Breast epithelium (tissue), 4 donors: ENCODE results near the gene SIRPD. TPM values are rescaled to one million over a fixed set of nuclear protein-coding genes. Genes with fewer than 3 reads are reported as not detected.

ENCODE experiments used
- DNase-seq, 2 donors: peaks; one replicate each; pipeline ENCODE4 v3.0.0-alpha.2; 2019; ENCODE audit warnings: low spot score in 2 of 2
- H3K27ac ChIP-seq, 2 donors: fragments of 200-600 bp; sonication (generic) in 1 of 2; one replicate each; pipeline ENCODE4 v1.5.1; 2016 to 2019; ENCODE audit warnings: mild to moderate bottlenecking in 1 of 2
- H3K27me3 ChIP-seq, 2 donors: fragments of 200-600 bp; sonication (generic) in 1 of 2; one replicate each; pipeline versions ENCODE4 v1.5.1 to v1.6.0; 2017 to 2019; ENCODE audit warnings: control low read depth in 1 of 2, mild to moderate bottlenecking in 1 of 2
- H3K36me3 ChIP-seq: fragments of 200-600 bp; one replicate; pipeline ENCODE4 v1.5.1; 2019
- H3K4me1 ChIP-seq, 2 donors: fragments of 200-600 bp; sonication (generic); one replicate each; pipeline ENCODE4 v1.5.1; 2016 to 2019; ENCODE audit warnings: control low read depth in 1 of 2
- H3K4me3 ChIP-seq, 3 donors: fragments of 200-600 bp; sonication (generic); 1 replicate in 2 of 3; 2 replicates in 1 of 3; pipeline ENCODE4 v1.5.1; 2016 to 2019; ENCODE audit warnings: mild to moderate bottlenecking in 3 of 3, moderate library complexity in 2 of 3
- H3K9me3 ChIP-seq, 2 donors: fragments of 200-600 bp; sonication (generic) in 1 of 2; one replicate each; pipeline ENCODE4 v1.5.1; 2016 to 2019; ENCODE audit warnings: control low read depth in 1 of 2
- CTCF ChIP-seq, 3 donors: fragments of 450-650 bp; IDR thresholded peaks; one replicate each; pipeline ENCODE4 v1.5.1; 2016 to 2017; ENCODE audit warnings: antibody characterized with exemption in 3 of 3, mild to moderate bottlenecking in 3 of 3, moderate library complexity in 3 of 3
- POLR2A ChIP-seq: fragments of 450-650 bp; IDR thresholded peaks from one replicate; pipeline ENCODE4 v1.6.1; 2016; ENCODE audit warnings: antibody characterized with exemption, mild to moderate bottlenecking, moderate library complexity
- POLR2AphosphoS5 ChIP-seq, 3 donors: sonication (generic); formaldehyde crosslinking; IDR thresholded peaks; one replicate each; pipeline ENCODE4 v1.6.1; 2017; ENCODE audit warnings: antibody characterized with exemption in 3 of 3
- intact Hi-C: fragments of 100-400 bp; cut with DNase I; formaldehyde crosslinking; loops from one replicate; pipeline ENCODE4 v1.15.1; 2023; ENCODE audit warnings: low total_unique reads
- total RNA-seq, 3 donors: library from RNA; depleted of rRNA; stranded (reverse); fragments of >200 nt; gene quantifications; one replicate each; pipeline ENCODE4 v1.1.0, GENCODE V29; 2016

Gene SIRPD
- not detected for total RNA-seq

- intact Hi-C loops: no loop called here
- H3K27me3 ChIP-seq: no peaks in the 10 kb centered on the region
- H3K9me3 ChIP-seq: peaks cover 0 to 12% of the 10 kb centered on the region in 2 donors
- no peaks in the 10 kb centered on the region for H3K4me1 ChIP-seq
- no peak within 1 kb of the TSS for H3K27ac ChIP-seq
- no peak for DNase-seq
- no peak for TF ChIP-seq CTCF (IDR thresholded peaks at IDR 0.05)
- TF ChIP-seq POLR2AphosphoS5 (IDR thresholded peaks at IDR 0.05): no peak
- TF ChIP-seq POLR2A: no peak
- H3K4me3 ChIP-seq: no peak within 1 kb of the TSS
- H3K36me3 ChIP-seq: no peaks in the 10 kb centered on the region
Measured at GRCh38 chr20:1557605-1558004, at the start of gene SIRPD. TSS of gene SIRPD (minus strand) at chr20:1557705. CDS start at chr20:1557653, 52 bp downstream.

- DNase-seq: no peak
- TF ChIP-seq POLR2AphosphoS5 (IDR thresholded peaks at IDR 0.05): no peak
- no peak for TF ChIP-seq POLR2A
- TF ChIP-seq CTCF (IDR thresholded peaks at IDR 0.05): no peak
- intact Hi-C loops: no loop called here
Measured at GRCh38 chr20:1600736-1601135, 43.2 kb upstream of the SIRPD start.

GRCh38 chr20:1595333-1595732, 37.8 kb upstream of the SIRPD start:
- H3K4me1 ChIP-seq: no peaks in the 10 kb centered on the region
- TF ChIP-seq POLR2A (no peak), CTCF (IDR thresholded peaks at IDR 0.05) (no peak)
- H3K27me3 ChIP-seq: no peaks in the 10 kb centered on the region
- H3K4me3 ChIP-seq: no peak overlapping the region
- no peak overlapping the region for H3K27ac ChIP-seq
- no peaks in the 10 kb centered on the region for H3K9me3 ChIP-seq
- intact Hi-C loops: no loop called here
- DNase-seq: no peak
- no peaks in the 10 kb centered on the region for H3K36me3 ChIP-seq

More at GRCh38 chr20:1600736-1601135, 43.2 kb upstream of the SIRPD start:
- no peaks in the 10 kb centered on the region for H3K9me3 ChIP-seq
- H3K36me3 ChIP-seq: no peaks in the 10 kb centered on the region
- H3K4me3 ChIP-seq: no peak overlapping the region
- no peaks in the 10 kb centered on the region for H3K4me1 ChIP-seq
- H3K27ac ChIP-seq: no peak overlapping the region
- H3K27me3 ChIP-seq: no peaks in the 10 kb centered on the region

GRCh38 chr20:1588533-1589460, 31.3 kb upstream of the SIRPD start:
- no peak for DNase-seq
- no peaks in the 10 kb centered on the region for H3K36me3 ChIP-seq
- no peak overlapping the region for H3K27ac ChIP-seq
- no peak overlapping the region for H3K4me3 ChIP-seq
- intact Hi-C loops: no loop called here
- no peaks in the 10 kb centered on the region for H3K9me3 ChIP-seq
- TF ChIP-seq POLR2AphosphoS5 (IDR thresholded peaks at IDR 0.05) (no peak), CTCF (IDR thresholded peaks at IDR 0.05) (no peak), POLR2A (no peak)
- H3K27me3 ChIP-seq: no peaks in the 10 kb centered on the region
- no peaks in the 10 kb centered on the region for H3K4me1 ChIP-seq

- intact Hi-C loops: no loop called here
- Histone ChIP-seq H3K27me3 (no peaks in the 10 kb centered on the region), H3K36me3 (no peaks in the 10 kb centered on the region), H3K9me3 (no peaks in the 10 kb centered on the region), H3K27ac (no peak overlapping the region), H3K4me1 (no peaks in the 10 kb centered on the region), H3K4me3 (no peak overlapping the region)
- TF ChIP-seq POLR2A (no peak), POLR2AphosphoS5 (IDR thresholded peaks at IDR 0.05) (no peak), CTCF (IDR thresholded peaks at IDR 0.05) (no peak)
- DNase-seq: no peak
Measured at GRCh38 chr20:1587781-1588532, 30.5 kb upstream of the SIRPD start.
